ENCODE data around the gene SLC9A7.
"Not testable (repeated sequence)": the region's sequence is repeated elsewhere in the genome, so short reads cannot be mapped to it uniquely, and the experiment has no call there.

The SLC9A7 gene

DNA sequence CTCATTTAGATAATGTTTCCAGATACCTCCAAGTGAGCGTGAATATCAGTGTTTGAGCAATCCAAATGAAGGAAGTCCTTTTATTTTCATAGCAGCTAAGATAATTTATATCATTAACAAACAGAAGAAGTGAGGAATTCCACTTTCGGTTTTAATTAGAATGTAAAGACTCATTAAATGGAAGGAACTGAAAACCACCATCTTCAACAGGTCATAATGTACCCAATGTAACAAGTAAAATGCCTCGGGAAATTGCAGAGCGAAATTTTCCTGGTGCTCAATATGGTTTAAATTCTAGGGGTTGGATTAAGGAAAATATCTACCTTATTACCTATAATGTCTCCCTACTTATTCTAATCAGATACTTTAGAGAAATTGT, 33.9 kb upstream of the SLC9A7 start:
- TF ChIP-seq, protein P1, sequence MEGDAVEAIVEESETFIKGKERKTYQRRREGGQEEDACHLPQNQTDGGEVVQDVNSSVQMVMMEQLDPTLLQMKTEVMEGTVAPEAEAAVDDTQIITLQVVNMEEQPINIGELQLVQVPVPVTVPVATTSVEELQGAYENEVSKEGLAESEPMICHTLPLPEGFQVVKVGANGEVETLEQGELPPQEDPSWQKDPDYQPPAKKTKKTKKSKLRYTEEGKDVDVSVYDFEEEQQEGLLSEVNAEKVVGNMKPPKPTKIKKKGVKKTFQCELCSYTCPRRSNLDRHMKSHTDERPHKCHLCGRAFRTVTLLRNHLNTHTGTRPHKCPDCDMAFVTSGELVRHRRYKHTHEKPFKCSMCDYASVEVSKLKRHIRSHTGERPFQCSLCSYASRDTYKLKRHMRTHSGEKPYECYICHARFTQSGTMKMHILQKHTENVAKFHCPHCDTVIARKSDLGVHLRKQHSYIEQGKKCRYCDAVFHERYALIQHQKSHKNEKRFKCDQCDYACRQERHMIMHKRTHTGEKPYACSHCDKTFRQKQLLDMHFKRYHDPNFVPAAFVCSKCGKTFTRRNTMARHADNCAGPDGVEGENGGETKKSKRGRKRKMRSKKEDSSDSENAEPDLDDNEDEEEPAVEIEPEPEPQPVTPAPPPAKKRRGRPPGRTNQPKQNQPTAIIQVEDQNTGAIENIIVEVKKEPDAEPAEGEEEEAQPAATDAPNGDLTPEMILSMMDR (IDR thresholded peaks at IDR 0.05; ENCODE audit: insufficient read depth, low read length, poor library complexity, severe bottlenecking) = no peak
- Histone ChIP-seq H3K4me3 (replicated peaks; ENCODE audit: low read depth, low read length) (no peak overlapping the region), H3K36me3 (ENCODE audit: control insufficient read depth, insufficient read depth, low read length) (no peaks in the 10 kb centered on the region), H3K27me3 (replicated peaks; ENCODE audit: control insufficient read depth, insufficient read depth, low read length) (no peaks in the 10 kb centered on the region)
- DNase-seq (ENCODE audit: extremely low read depth, insufficient read length) = no peak

DNA sequence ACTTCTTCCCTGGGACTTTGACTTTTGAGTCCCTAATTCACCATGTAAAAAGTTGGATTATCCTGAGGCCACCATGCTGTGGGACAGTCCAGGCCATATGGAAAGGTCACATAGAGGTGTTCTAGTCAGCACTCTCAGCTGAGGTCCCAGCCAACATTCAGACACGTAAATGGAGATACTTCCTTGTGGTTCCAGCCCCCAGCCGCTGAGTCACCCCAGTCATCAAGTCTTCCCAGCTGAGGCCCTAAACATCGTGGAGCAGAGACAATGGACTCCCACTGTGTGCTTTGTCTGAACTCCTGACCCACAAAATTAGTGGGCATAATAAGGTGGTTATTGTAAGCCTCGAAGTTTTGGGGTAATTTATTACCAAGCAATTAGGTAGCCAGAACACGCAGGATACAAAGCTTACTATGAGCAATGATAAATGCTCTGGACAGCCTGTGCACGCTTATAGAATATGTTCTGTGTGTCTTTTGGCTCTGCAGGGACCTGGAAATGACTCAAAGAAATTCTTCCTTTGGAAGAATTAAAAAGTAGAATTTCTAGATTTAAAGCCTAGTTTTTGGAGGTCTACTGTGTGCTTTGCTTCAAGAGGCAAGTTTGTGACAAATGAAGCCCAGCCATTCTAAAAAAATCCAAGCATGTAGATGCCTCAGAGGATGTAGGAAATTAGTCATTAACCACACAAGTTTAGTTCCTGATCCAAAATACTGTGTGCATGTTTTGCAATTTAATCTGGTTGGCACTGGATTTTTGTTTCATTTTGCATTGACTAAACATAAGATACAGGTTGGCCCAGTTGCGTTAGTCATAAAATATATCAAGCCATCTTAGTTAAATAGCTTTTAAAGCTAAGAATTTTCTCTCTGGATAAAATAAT, 33.2 kb upstream of the SLC9A7 start:
- DNase-seq (ENCODE audit: extremely low read depth, insufficient read length) = peak; percentile 55
- no peak overlapping the region for H3K4me3 ChIP-seq (replicated peaks; ENCODE audit: low read depth, low read length)
- no peaks in the 10 kb centered on the region for H3K36me3 ChIP-seq (ENCODE audit: control insufficient read depth, insufficient read depth, low read length)
- no peaks in the 10 kb centered on the region for H3K27me3 ChIP-seq (replicated peaks; ENCODE audit: control insufficient read depth, insufficient read depth, low read length)
- TF ChIP-seq, protein P1 (IDR thresholded peaks at IDR 0.05; ENCODE audit: insufficient read depth, low read length, poor library complexity, severe bottlenecking) = no peak

DNA sequence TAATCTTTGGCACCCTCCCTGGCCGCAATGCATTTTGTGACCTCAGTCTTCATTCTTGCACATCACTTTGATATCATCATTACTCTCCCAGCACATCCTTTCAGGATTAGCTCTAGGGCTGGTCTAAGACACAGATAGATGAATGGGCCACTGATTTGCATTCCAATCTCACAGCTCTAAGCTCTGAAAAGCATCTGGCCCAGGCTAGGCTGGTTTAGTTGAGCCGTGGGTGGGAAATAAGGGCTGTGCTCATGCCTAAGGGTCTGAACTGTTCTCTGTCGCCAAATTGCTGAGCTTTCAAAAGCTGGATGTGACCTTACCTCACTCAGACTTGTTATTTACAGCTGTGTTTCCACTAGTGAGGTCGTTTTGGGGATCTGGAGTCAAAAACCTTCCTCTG, 30.0 kb upstream of the SLC9A7 start:
- TF ChIP-seq, protein P1 (IDR thresholded peaks at IDR 0.05; ENCODE audit: insufficient read depth, low read length, poor library complexity, severe bottlenecking) = no peak
- H3K36me3 ChIP-seq (ENCODE audit: control insufficient read depth, insufficient read depth, low read length) = no peaks in the 10 kb centered on the region
- H3K4me3 ChIP-seq (replicated peaks; ENCODE audit: low read depth, low read length) = no peak overlapping the region
- H3K27me3 ChIP-seq (replicated peaks; ENCODE audit: control insufficient read depth, insufficient read depth, low read length) = no peaks in the 10 kb centered on the region
- DNase-seq (ENCODE audit: extremely low read depth, insufficient read length) = no peak

GRCh38 chrX:46784437-46784836, 25.5 kb upstream of the SLC9A7 start:
- H3K36me3 ChIP-seq (ENCODE audit: control insufficient read depth, insufficient read depth, low read length); DNase-seq (ENCODE audit: extremely low read depth, insufficient read length); H3K4me3 ChIP-seq (replicated peaks; ENCODE audit: low read depth, low read length); H3K27me3 ChIP-seq (replicated peaks; ENCODE audit: control insufficient read depth, insufficient read depth, low read length): not testable (repeated sequence)

DNA sequence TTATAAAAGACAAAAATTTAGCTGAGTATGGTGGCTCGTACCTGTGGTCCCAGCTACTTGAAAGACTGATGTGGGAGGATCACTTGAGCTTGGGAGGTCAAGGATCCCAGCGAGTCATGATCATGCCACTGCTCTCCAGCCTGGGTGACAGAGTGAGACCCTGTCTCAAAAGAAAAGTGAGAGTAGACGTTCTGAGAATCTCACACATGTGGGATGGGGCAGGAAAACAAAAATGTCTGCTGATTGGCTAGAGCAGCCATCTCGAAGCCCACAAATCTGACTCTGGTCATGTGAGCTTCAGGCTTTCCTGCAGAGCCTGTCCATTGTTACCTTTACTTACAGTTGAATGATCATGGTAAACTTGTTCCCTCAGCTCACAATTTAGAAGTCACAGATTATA, 23.1 kb upstream of the SLC9A7 start:
- no peak for DNase-seq (ENCODE audit: extremely low read depth, insufficient read length)
- no peaks in the 10 kb centered on the region for H3K27me3 ChIP-seq (replicated peaks; ENCODE audit: control insufficient read depth, insufficient read depth, low read length)
- H3K4me3 ChIP-seq (replicated peaks; ENCODE audit: low read depth, low read length) = no peak overlapping the region
- no peaks in the 10 kb centered on the region for H3K36me3 ChIP-seq (ENCODE audit: control insufficient read depth, insufficient read depth, low read length)
- TF ChIP-seq, protein P1 (IDR thresholded peaks at IDR 0.05; ENCODE audit: insufficient read depth, low read length, poor library complexity, severe bottlenecking) = no peak

DNA sequence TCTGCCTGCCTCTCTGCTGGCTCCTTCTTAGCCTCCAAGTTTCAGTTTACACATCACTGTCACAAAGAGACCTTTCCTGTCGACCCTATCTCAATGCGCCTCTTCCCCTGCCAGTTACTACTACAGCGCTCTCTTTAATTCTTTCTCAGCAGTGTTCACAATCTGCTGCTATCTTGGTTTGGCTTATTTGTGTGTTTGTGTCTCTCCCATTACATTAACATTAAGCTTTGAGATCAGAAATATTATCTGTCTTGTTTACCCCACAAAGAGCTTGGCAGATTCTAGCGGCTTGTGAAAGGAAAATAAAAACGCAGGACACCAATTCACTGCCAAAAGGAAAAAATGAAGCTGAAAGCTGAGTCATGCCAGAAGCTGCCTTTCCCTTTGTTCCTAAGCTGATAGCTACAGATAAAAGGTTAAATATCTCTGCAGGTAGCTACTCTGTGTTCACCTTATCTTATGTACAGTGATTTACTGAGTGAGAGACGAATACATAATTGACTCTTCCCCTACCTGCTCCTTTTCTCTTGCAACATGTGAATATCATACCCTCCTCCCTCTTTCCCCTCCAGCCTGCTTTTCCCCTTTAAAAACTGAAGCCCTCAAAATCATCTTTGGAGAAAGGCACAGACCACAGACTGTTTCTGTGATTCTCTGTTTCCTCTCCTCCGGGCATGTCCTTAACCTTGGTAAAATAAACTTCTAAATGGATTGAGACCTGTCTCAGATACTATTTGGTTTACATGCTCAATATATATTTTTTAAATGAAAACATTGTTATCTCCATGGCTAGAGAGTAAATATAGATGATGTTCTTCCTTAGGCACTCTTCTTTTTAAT, 19.3 kb upstream of the SLC9A7 start:
- TF ChIP-seq, protein P1 (IDR thresholded peaks at IDR 0.05; ENCODE audit: insufficient read depth, low read length, poor library complexity, severe bottlenecking) = no peak
- no peak for DNase-seq (ENCODE audit: extremely low read depth, insufficient read length)

More for the DNA sequence above, 19.3 kb upstream of the SLC9A7 start:
- no peak overlapping the region for H3K4me3 ChIP-seq (replicated peaks; ENCODE audit: low read depth, low read length)
- H3K27me3 ChIP-seq (replicated peaks; ENCODE audit: control insufficient read depth, insufficient read depth, low read length) = no peaks in the 10 kb centered on the region
- no peaks in the 10 kb centered on the region for H3K36me3 ChIP-seq (ENCODE audit: control insufficient read depth, insufficient read depth, low read length)

All from GM06990 (cell line).